MM.1S (cell line): ENCODE results near the gene HACL1.

Source experiments
- CTCF ChIP-seq: fragments of 300-600 bp; sonication (generic); IDR thresholded peaks from 2 replicates; pipeline ENCODE4 v1.5.1; 2016; ENCODE audit warnings: antibody characterized with exemption, low read length, mixed read lengths
- EZH2 ChIP-seq: fragments of 300-600 bp; sonication (generic); optimal IDR thresholded peaks from 2 replicates; pipeline ENCODE3; 2017; ENCODE audit warnings: low read depth, mild to moderate bottlenecking, antibody characterized with exemption, low read length, mixed read lengths
- EZH2phosphoT487 ChIP-seq: fragments of 300-600 bp; sonication (generic); IDR thresholded peaks from 2 replicates; pipeline ENCODE4 v1.6.1; 2018; ENCODE audit warnings: antibody characterized with exemption, low read length

- TF ChIP-seq CTCF (no peak), EZH2phosphoT487 (no peak), EZH2 (no peak)
These were observed 14.7 kb upstream of the HACL1 start for GRCh38 chr3:15616053-15616452.
